ENCODE measurements around the gene EXT2. TPM values are rescaled to one million over a fixed set of nuclear protein-coding genes. Genes with fewer than 3 reads are reported as not detected.

Gene EXT2
- total and polyA plus RNA-seq, 2 of the 13 experiments (the other 11 are each of a cell fraction or from before 2014, with no cell fraction given), result 61.5 to 68.7 TPM

DNA sequence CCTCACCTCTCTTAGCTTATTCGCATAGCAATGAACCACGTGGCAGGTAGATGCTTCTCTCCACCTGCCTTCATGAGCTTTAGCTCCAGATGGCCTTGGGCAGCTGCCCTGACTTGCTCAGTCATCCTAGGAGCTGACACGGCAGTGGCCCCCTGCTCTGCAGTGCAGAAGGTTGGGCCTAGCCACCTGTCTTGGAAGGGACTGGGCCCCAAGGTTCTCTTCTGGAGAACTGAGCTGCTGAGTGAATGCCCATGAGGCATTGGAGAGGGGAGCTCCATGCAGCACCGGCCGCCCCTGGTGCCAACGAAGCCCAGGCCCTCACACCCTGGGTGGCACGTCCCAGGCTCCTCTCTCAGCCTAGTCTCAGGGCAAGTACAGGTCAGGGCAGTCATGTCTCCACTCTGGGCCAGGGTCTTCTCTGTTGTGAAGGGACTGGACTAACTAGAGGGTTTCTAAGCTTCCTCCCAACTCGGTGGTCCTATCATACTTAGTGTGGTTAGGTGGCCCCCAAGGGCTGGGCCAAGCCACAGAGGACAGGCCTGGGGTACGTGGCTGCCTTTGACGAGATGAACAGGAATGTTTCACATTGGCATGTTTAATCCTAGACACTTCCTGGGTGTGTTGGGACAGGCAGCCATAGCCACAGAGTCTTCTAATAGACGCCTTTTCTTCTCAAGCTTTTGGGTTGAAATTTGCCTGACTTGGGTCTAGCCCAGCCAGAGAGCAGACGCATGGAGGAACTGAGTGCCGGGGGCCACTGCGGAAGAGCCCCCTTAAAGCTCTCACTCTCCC lies 166.5 kb downstream of the EXT2 start:
- Histone ChIP-seq H3K4me3 (replicated peaks in 1 of 3; ENCODE audit: insufficient read depth in 1 of 3, low read depth in 2 of 3, low read length in 3 of 3) (no peak overlapping the region), H2AFZ (ENCODE audit: low read length) (no peak overlapping the region), H3K4me2 (ENCODE audit: low read depth, low read length) (no peak overlapping the region), H3K27me3 (ENCODE audit: control insufficient read depth in 1 of 2, insufficient read depth in 2 of 2, low read length in 2 of 2) (peaks cover 0 to 1% of the 10 kb centered on the region in 2 experiments; a peak in 3 of 5 replicates), H3K27ac (ENCODE audit: extremely low read length, insufficient read depth, low read length) (no peak overlapping the region), H3K9ac (ENCODE audit: insufficient read depth, low read depth, low read length) (no peak overlapping the region), H4K20me1 (ENCODE audit: insufficient read depth, low read length) (no peaks in the 10 kb centered on the region), H3K9me3 (ENCODE audit: low read length) (no peaks in the 10 kb centered on the region), H3K79me2 (ENCODE audit: insufficient read depth, low read length) (no peaks in the 10 kb centered on the region), H3K36me3 (replicated peaks in 1 of 2; ENCODE audit: control insufficient read depth in 1 of 2, insufficient read depth in 2 of 2, low read length in 2 of 2) (no peaks in the 10 kb centered on the region), H3K4me1 (ENCODE audit: insufficient read depth, low read length) (peaks cover 24% of the 10 kb centered on the region)
- intact Hi-C loops (cut with micrococcal nuclease; ENCODE audit: unreplicated experiment), result no loop called here
- in situ Hi-C loops (cut with HindIII; ENCODE audit: extremely low pct_ligation_motif_present, low pct_unique_long_range_greater_than_20kb), result no loop called here
- CTCF ChIA-PET (ENCODE audit: low intra/inter-chr PET ratio, low total read pairs), result no interaction called here
- no peak for ATAC-seq
- WGBS (ENCODE audit: low lambda C conversion rate), result 39% methylated on average over 8 of the region's 14 CpGs
- DNase-seq (ENCODE audit: low spot score), result no peak
- no TSS peak for BruUV-seq (replicated peaks)
- TF ChIP-seq NR2F1 (CRISPR knock-in tag; IDR thresholded peaks at IDR 0.05), result no peak
- POLR2A ChIA-PET, result no interaction called here
- FAIRE-seq, result no peak

DNA sequence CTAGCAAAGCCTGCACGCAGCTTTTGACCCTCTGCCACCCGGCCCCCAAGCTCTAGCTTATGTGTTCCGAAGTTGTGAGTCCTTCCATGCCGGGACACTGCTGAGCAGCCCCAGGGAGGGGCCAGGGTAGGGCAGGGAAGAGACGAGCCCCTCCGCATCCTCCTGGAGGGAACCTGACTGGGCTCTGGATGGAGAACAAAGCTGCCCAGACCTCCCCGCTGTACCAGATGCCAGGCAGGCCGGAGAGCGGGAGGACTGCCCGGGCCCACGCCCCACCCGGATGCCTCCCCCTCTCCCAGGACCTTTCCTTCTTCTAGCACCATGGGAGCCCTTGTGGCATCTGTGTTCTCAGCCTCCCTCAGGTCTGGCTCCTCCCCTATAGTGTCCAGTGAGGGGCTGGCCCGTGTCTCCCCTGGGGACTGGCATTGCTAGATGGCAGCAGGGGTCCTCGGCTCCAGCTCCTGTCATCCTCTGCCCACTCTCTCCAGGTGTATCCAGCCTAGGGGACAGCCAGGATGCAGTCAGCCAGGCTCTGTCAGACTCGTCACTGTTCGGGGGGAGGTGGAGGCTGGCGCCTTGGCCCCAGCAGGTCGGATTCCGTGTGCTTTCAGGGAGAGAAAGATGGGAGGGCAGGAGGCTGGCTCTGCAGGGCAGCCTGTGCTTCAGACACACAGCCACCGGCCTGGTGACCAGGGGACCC lies 168.4 kb downstream of the EXT2 start:
- no peak overlapping the region for H2AFZ ChIP-seq (ENCODE audit: low read length)
- no peak overlapping the region for H3K4me3 ChIP-seq (replicated peaks in 1 of 3; ENCODE audit: insufficient read depth in 1 of 3, low read depth in 2 of 3, low read length in 3 of 3)
- no peaks in the 10 kb centered on the region for H3K9me3 ChIP-seq (ENCODE audit: low read length)
- FAIRE-seq, result no peak
- 49% methylated on average over 11 of the region's 20 CpGs for WGBS (ENCODE audit: low lambda C conversion rate)
- no peak for ATAC-seq
- no TSS peak for BruUV-seq (replicated peaks)
- peaks cover 20% of the 10 kb centered on the region for H3K4me1 ChIP-seq (ENCODE audit: insufficient read depth, low read length)
- no peaks in the 10 kb centered on the region for H3K79me2 ChIP-seq (ENCODE audit: insufficient read depth, low read length)
- ChIA-PET POLR2A (no interaction called here), CTCF (ENCODE audit: low intra/inter-chr PET ratio, low total read pairs) (no interaction called here)
- in situ Hi-C loops (cut with HindIII; ENCODE audit: extremely low pct_ligation_motif_present, low pct_unique_long_range_greater_than_20kb), result no loop called here
- intact Hi-C loops (cut with micrococcal nuclease; ENCODE audit: unreplicated experiment), result no loop called here
- TF ChIP-seq GATAD2A (CRISPR knock-in tag; IDR thresholded peaks at IDR 0.05), result no peak
- TF ChIP-seq, protein P1, sequence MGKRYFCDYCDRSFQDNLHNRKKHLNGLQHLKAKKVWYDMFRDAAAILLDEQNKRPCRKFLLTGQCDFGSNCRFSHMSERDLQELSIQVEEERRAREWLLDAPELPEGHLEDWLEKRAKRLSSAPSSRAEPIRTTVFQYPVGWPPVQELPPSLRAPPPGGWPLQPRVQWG (CRISPR knock-in tag; IDR thresholded peaks at IDR 0.05; ENCODE audit: borderline replicate concordance, low read depth), result no peak
- TF ChIP-seq, protein P2, sequence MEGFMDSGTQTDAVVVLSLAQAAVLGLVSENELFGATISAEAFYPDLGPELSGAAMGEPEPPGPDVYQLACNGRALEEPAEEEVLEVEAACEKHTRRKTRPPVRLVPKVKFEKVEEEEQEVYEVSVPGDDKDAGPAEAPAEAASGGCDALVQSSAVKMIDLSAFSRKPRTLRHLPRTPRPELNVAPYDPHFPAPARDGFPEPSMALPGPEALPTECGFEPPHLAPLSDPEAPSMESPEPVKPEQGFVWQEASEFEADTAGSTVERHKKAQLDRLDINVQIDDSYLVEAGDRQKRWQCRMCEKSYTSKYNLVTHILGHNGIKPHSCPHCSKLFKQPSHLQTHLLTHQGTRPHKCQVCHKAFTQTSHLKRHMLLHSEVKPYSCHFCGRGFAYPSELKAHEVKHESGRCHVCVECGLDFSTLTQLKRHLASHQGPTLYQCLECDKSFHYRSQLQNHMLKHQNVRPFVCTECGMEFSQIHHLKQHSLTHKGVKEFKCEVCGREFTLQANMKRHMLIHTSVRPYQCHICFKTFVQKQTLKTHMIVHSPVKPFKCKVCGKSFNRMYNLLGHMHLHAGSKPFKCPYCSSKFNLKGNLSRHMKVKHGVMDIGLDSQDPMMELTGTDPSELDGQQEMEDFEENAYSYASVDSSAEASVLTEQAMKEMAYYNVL (CRISPR knock-in tag; IDR thresholded peaks at IDR 0.05; ENCODE audit: borderline replicate concordance), result no peak
- TF ChIP-seq ZNF256 (CRISPR knock-in tag; conservative IDR thresholded peaks at IDR 0.05), result no peak
- TF ChIP-seq ISX (CRISPR knock-in tag; conservative IDR thresholded peaks at IDR 0.05), result no peak
- TF ChIP-seq, protein P3, sequence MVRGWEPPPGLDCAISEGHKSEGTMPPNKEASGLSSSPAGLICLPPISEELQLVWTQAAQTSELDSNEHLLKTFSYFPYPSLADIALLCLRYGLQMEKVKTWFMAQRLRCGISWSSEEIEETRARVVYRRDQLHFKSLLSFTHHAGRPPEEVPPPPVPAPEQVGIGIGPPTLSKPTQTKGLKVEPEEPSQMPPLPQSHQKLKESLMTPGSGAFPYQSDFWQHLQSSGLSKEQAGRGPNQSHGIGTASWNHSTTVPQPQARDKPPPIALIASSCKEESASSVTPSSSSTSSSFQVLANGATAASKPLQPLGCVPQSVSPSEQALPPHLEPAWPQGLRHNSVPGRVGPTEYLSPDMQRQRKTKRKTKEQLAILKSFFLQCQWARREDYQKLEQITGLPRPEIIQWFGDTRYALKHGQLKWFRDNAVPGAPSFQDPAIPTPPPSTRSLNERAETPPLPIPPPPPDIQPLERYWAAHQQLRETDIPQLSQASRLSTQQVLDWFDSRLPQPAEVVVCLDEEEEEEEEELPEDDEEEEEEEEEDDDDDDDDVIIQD (CRISPR knock-in tag; IDR thresholded peaks at IDR 0.05; ENCODE audit: low read depth), result no peak
- no peak for TF ChIP-seq SRF (IDR thresholded peaks at IDR 0.05; ENCODE audit: low read depth, low read length)
- no peak for TF ChIP-seq ZNF724P (CRISPR knock-in tag; IDR thresholded peaks at IDR 0.05; ENCODE audit: borderline replicate concordance)
- TF ChIP-seq TP53 (CRISPR knock-in tag; conservative IDR thresholded peaks at IDR 0.05), result no peak
- TF ChIP-seq ZMYM2 (CRISPR knock-in tag; IDR thresholded peaks at IDR 0.05), result no peak
- TF ChIP-seq ZKSCAN5 (CRISPR knock-in tag; IDR thresholded peaks at IDR 0.05), result no peak
- no peaks in the 10 kb centered on the region for H3K36me3 ChIP-seq (replicated peaks in 1 of 2; ENCODE audit: control insufficient read depth in 1 of 2, insufficient read depth in 2 of 2, low read length in 2 of 2)
- DNase-seq (ENCODE audit: low spot score), result no peak
- no peak overlapping the region for H3K9ac ChIP-seq (ENCODE audit: insufficient read depth, low read depth, low read length)
- peaks cover 1 to 4% of the 10 kb centered on the region in 2 experiments; a peak in 3 of 5 replicates for H3K27me3 ChIP-seq (ENCODE audit: control insufficient read depth in 1 of 2, insufficient read depth in 2 of 2, low read length in 2 of 2)
- no peaks in the 10 kb centered on the region for H4K20me1 ChIP-seq (ENCODE audit: insufficient read depth, low read length)
- no peak overlapping the region for H3K4me2 ChIP-seq (ENCODE audit: low read depth, low read length)
- H3K27ac ChIP-seq (ENCODE audit: extremely low read length, insufficient read depth, low read length), result no peak overlapping the region
